Mononuclear cell (primary cell): ENCODE results near the gene ACAD10. TPM values are rescaled to one million over a fixed set of nuclear protein-coding genes. Genes with fewer than 3 reads are reported as not detected.

Source experiments
- H3K27me3 ChIP-seq: 2 replicates; pipeline ENCODE4 v1.6.0; 2011; ENCODE audit warnings: low read length, control low read depth; ENCODE audit not compliant: insufficient read depth
- H3K4me1 ChIP-seq: 2 replicates; pipeline ENCODE4 v1.5.1; 2011; ENCODE audit warnings: mild to moderate bottlenecking, low read length, control low read depth; ENCODE audit not compliant: insufficient read depth
- H3K4me3 ChIP-seq: 2 replicates; pipeline ENCODE4 v1.5.1; 2011; ENCODE audit warnings: mild to moderate bottlenecking, low read length, moderate library complexity
- H3K9me3 ChIP-seq: 2 replicates; pipeline ENCODE4 v1.5.1; 2011; ENCODE audit warnings: low read depth, mild to moderate bottlenecking, control low read depth, low read length
- total RNA-seq: library from RNA; depleted of rRNA; stranded (reverse); fragments of >200 nt; gene quantifications from one replicate; pipeline ENCODE4 v1.2.3, GENCODE V29; 2012

The ACAD10 gene
- total RNA-seq, 1 donor, result 13.4 TPM

- H3K27me3 ChIP-seq, result no peaks in the 10 kb centered on the region
- no peak overlapping the region for H3K4me3 ChIP-seq
- H3K4me1 ChIP-seq, result peaks cover 89% of the 10 kb centered on the region
- no peaks in the 10 kb centered on the region for H3K9me3 ChIP-seq
Measured at GRCh38 chr12:111769599-111769998, 83.7 kb downstream of the ACAD10 start.

- Histone ChIP-seq H3K9me3 (no peaks in the 10 kb centered on the region), H3K4me1 (peaks cover 94% of the 10 kb centered on the region), H3K4me3 (no peak overlapping the region), H3K27me3 (no peaks in the 10 kb centered on the region)
Measured at GRCh38 chr12:111773801-111774551, 88.1 kb downstream of the ACAD10 start.

- Histone ChIP-seq H3K4me3 (peak overlapping the region; percentile 15), H3K27me3 (no peaks in the 10 kb centered on the region), H3K4me1 (peaks cover 94% of the 10 kb centered on the region), H3K9me3 (no peaks in the 10 kb centered on the region)
Measured at GRCh38 chr12:111775205-111776193, 89.6 kb downstream of the ACAD10 start.

GRCh38 chr12:111776836-111777344 lies 91.0 kb downstream of the ACAD10 start:
- no peaks in the 10 kb centered on the region for H3K9me3 ChIP-seq
- H3K4me3 ChIP-seq, result no peak overlapping the region
- no peaks in the 10 kb centered on the region for H3K27me3 ChIP-seq
- peaks cover 87% of the 10 kb centered on the region for H3K4me1 ChIP-seq

GRCh38 chr12:111777345-111778045 lies 91.6 kb downstream of the ACAD10 start:
- H3K4me1 ChIP-seq, result peaks cover 81% of the 10 kb centered on the region
- no peaks in the 10 kb centered on the region for H3K27me3 ChIP-seq
- H3K9me3 ChIP-seq, result no peaks in the 10 kb centered on the region
- H3K4me3 ChIP-seq, result no peak overlapping the region

GRCh38 chr12:111780166-111780565 lies 94.3 kb downstream of the ACAD10 start:
- Histone ChIP-seq H3K4me3 (no peak overlapping the region), H3K27me3 (no peaks in the 10 kb centered on the region), H3K4me1 (peaks cover 54% of the 10 kb centered on the region), H3K9me3 (no peaks in the 10 kb centered on the region)

- Histone ChIP-seq H3K27me3 (no peaks in the 10 kb centered on the region), H3K4me1 (peaks cover 50% of the 10 kb centered on the region), H3K4me3 (no peak overlapping the region), H3K9me3 (no peaks in the 10 kb centered on the region)
Measured at GRCh38 chr12:111780615-111781014, 94.8 kb downstream of the ACAD10 start.

GRCh38 chr12:111781085-111781658 lies 95.3 kb downstream of the ACAD10 start:
- Histone ChIP-seq H3K27me3 (no peaks in the 10 kb centered on the region), H3K4me1 (peaks cover 44% of the 10 kb centered on the region), H3K4me3 (no peak overlapping the region), H3K9me3 (no peaks in the 10 kb centered on the region)

GRCh38 chr12:111783046-111783445 lies 97.2 kb downstream of the ACAD10 start:
- no peak overlapping the region for H3K4me3 ChIP-seq
- H3K4me1 ChIP-seq, result peaks cover 25% of the 10 kb centered on the region
- no peaks in the 10 kb centered on the region for H3K27me3 ChIP-seq
- H3K9me3 ChIP-seq, result no peaks in the 10 kb centered on the region

GRCh38 chr12:111784953-111785352 lies 99.1 kb downstream of the ACAD10 start:
- H3K9me3 ChIP-seq, result no peaks in the 10 kb centered on the region

GRCh38 chr12:111785651-111786050 lies 99.8 kb downstream of the ACAD10 start:
- Histone ChIP-seq H3K9me3 (no peaks in the 10 kb centered on the region), H3K4me3 (no peak overlapping the region), H3K27me3 (no peaks in the 10 kb centered on the region), H3K4me1 (peaks cover 2% of the 10 kb centered on the region)

More at GRCh38 chr12:111784953-111785352, 99.1 kb downstream of the ACAD10 start:
- Histone ChIP-seq H3K4me3 (no peak overlapping the region), H3K4me1 (peaks cover 8% of the 10 kb centered on the region), H3K27me3 (no peaks in the 10 kb centered on the region)

- no peaks in the 10 kb centered on the region for H3K4me1 ChIP-seq
- no peaks in the 10 kb centered on the region for H3K9me3 ChIP-seq
- no peaks in the 10 kb centered on the region for H3K27me3 ChIP-seq
- no peak overlapping the region for H3K4me3 ChIP-seq
Measured at GRCh38 chr12:111788178-111788654, 102.4 kb downstream of the ACAD10 start.

- Histone ChIP-seq H3K4me3 (no peak overlapping the region), H3K4me1 (no peaks in the 10 kb centered on the region), H3K27me3 (no peaks in the 10 kb centered on the region), H3K9me3 (no peaks in the 10 kb centered on the region)
Measured at GRCh38 chr12:111789779-111790178, 103.9 kb downstream of the ACAD10 start.

- Histone ChIP-seq H3K9me3 (no peaks in the 10 kb centered on the region), H3K4me3 (no peak overlapping the region), H3K4me1 (no peaks in the 10 kb centered on the region), H3K27me3 (no peaks in the 10 kb centered on the region)
Measured at GRCh38 chr12:111791507-111791906, 105.7 kb downstream of the ACAD10 start.
